ENCODE measurements around the gene ASRGL1. TPM values are rescaled to one million over a fixed set of nuclear protein-coding genes. Genes with fewer than 3 reads are reported as not detected.

ASRGL1 gene
- total RNA-seq, 1 donor from 2014 or later, result 54.8 TPM

DNA sequence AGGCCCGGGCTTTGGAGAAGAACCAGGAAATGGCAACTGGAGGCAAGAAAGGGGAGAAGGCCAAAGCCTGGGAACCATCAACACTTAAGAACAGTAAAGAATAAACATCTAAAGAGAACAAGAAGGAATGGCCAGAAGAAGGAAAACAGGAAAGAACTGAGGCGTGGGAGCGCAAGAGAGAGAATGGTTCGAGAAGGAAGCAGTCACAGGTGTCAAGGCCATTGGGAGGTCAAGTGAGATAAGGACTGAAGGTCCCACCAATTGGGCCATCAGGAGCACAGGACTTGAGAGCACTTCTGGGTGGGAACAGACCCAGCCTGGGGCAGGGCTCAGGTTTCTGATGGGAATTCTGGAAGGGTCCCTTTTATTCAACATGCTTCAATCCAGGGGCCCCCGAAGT is 80.9 kb downstream of the ASRGL1 start:
- Histone ChIP-seq H3K9me3 (no peaks in the 10 kb centered on the region), H3K36me3 (no peaks in the 10 kb centered on the region), H3K4me1 (no peaks in the 10 kb centered on the region), H3K27me3 (no peaks in the 10 kb centered on the region), H3K4me3 (no peak overlapping the region), H3K27ac (no peak overlapping the region)
- TF ChIP-seq, protein P1, sequence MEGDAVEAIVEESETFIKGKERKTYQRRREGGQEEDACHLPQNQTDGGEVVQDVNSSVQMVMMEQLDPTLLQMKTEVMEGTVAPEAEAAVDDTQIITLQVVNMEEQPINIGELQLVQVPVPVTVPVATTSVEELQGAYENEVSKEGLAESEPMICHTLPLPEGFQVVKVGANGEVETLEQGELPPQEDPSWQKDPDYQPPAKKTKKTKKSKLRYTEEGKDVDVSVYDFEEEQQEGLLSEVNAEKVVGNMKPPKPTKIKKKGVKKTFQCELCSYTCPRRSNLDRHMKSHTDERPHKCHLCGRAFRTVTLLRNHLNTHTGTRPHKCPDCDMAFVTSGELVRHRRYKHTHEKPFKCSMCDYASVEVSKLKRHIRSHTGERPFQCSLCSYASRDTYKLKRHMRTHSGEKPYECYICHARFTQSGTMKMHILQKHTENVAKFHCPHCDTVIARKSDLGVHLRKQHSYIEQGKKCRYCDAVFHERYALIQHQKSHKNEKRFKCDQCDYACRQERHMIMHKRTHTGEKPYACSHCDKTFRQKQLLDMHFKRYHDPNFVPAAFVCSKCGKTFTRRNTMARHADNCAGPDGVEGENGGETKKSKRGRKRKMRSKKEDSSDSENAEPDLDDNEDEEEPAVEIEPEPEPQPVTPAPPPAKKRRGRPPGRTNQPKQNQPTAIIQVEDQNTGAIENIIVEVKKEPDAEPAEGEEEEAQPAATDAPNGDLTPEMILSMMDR (IDR thresholded peaks at IDR 0.05), result no peak
- ATAC-seq, result no peak
- DNase-seq, result no peak
- intact Hi-C loops (cut with DNase I), result no loop called here

DNA sequence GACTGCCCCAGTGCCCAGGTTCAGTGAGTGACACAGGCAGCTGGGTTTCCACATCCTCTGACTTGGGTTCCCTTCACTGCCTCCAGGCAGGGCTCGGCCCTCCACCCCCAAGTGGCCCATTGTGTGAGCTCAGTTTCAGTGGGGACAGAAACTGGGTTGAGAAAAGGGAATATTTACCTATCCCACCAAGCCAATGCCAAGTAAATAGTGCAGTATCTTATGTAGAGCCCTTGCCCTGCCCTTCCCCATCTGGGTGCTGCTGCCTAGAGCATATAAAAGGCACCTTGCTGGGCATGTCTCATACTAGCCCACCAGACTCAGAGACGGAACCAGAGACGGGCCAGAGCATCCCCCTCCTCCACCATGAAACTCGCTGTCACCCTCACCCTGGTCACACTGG is 81.5 kb downstream of the ASRGL1 start, which contains the start of gene SCGB1A1:
SCGB1A1 (plus strand) TSS at position 301 of the 400 bp plus-strand sequence; CDS start at position 364, 63 bp downstream.
- intact Hi-C loops (cut with DNase I), result no loop called here
- Histone ChIP-seq H3K27me3 (no peaks in the 10 kb centered on the region), H3K36me3 (no peaks in the 10 kb centered on the region), H3K9me3 (no peaks in the 10 kb centered on the region), H3K4me1 (no peaks in the 10 kb centered on the region), H3K4me3 (no peak within 1 kb of the TSS), H3K27ac (peak within 1 kb of the TSS; percentile 70)
- DNase-seq, result no peak
- TF ChIP-seq, protein P1 (IDR thresholded peaks at IDR 0.05), result no peak
- no peak for ATAC-seq

DNA sequence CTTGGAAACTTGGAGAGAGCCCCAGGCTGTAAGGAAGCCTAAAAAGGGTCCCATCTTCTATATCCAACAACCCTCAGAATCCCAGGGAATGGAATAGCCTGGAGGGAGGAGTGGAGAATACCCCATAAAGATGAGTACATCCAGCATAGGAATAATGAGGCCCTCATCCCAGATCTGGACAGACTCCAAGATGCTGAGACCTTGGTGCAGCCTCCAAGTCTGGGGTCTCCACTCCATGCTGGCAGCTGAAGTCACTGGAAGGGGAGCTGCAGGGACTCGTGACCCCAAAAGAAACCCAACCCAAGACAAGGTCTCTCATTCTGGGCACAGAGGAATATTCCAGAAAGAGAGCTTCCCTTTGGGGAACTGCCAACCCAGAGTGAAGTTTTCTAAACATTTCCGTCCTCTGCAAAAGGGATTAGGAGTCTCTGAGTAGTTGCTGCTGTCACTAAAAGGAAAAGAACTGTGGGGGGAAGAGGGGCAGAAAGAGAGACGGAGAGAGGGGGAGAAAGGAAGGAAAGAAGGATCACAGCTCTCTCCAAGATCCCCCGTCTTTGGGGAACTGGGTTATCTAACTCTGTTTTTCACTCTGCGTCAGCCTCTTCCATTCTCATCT is 82.2 kb downstream of the ASRGL1 start:
- peak overlapping the region; percentile 70 for H3K27ac ChIP-seq
- H3K4me3 ChIP-seq, result no peak overlapping the region
- ATAC-seq (no peak), DNase-seq (no peak)
- TF ChIP-seq, protein P1 (IDR thresholded peaks at IDR 0.05), result no peak
- H3K9me3 ChIP-seq, result no peaks in the 10 kb centered on the region
- intact Hi-C loops (cut with DNase I), result no loop called here
- no peaks in the 10 kb centered on the region for H3K36me3 ChIP-seq
- no peaks in the 10 kb centered on the region for H3K4me1 ChIP-seq
- no peaks in the 10 kb centered on the region for H3K27me3 ChIP-seq

DNA sequence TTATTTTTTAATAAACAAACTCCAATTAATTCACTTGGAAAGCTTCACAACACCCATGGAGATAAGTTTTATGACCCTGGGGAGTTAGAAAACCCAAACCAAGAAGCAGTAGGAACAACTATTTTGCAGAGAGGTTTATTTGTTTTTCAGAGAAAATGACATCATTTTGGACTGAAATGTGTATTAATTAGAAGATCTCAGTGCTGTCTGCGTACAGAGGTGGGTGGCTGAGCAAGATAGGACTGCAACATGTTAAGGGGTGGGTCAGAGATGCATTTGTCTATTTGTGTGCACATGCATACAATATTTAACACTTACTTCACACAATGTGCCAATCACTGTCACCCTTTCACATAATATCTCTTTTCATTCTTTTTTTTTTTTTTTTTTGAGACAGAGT is 82.7 kb downstream of the ASRGL1 start:
- Histone ChIP-seq H3K9me3 (no peaks in the 10 kb centered on the region), H3K27me3 (no peaks in the 10 kb centered on the region), H3K4me1 (no peaks in the 10 kb centered on the region), H3K27ac (peak overlapping the region; percentile 70), H3K4me3 (no peak overlapping the region), H3K36me3 (no peaks in the 10 kb centered on the region)
- intact Hi-C loops (cut with DNase I), result loop anchor here (5.0 to 10.0 kb wide), 2 partner anchors 115 to 147 kb away; no protein-coding TSS in a partner anchor
- no peak for DNase-seq
- no peak for ATAC-seq
- TF ChIP-seq, protein P1 (IDR thresholded peaks at IDR 0.05), result no peak

DNA sequence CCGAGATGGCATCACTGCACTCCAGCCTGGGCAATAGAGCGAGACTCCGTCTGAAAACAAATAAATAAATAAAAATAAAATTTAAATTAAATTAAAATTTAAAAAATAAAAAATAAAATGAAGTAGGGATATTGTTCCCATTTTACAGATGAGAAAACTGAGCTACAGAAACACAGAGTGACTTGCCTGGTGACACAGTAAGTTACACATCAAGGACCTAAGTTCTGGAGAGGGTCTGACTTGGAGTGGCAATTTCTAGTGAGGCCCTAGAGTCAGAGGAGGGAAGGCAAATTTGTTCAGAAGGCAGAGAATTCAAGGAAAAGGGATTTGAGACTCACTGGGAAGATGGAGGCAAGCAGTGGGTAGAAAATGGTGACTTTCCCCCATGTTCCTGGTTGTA is 83.6 kb downstream of the ASRGL1 start:
- Histone ChIP-seq H3K4me1 (no peaks in the 10 kb centered on the region), H3K27ac (no peak overlapping the region), H3K36me3 (no peaks in the 10 kb centered on the region), H3K27me3 (no peaks in the 10 kb centered on the region), H3K4me3 (no peak overlapping the region), H3K9me3 (no peaks in the 10 kb centered on the region)
- intact Hi-C loops (cut with DNase I), result loop anchor here (5.0 to 10.0 kb wide), 2 partner anchors 114 to 146 kb away; no protein-coding TSS in a partner anchor
- DNase-seq (no peak), ATAC-seq (no peak)
- TF ChIP-seq, protein P1 (IDR thresholded peaks at IDR 0.05), result no peak

Measured in upper lobe of right lung (tissue), 1 donor.